ENCODE results near the gene RPRD1B. TPM values are rescaled to one million over a fixed set of nuclear protein-coding genes. Genes with fewer than 3 reads are reported as not detected.

Gene RPRD1B
- total and polyA plus RNA-seq, 2 of the 8 experiments (the other 6 are each of a cell fraction or from before 2014, with no cell fraction given) = 10.3 to 20.9 TPM

DNA sequence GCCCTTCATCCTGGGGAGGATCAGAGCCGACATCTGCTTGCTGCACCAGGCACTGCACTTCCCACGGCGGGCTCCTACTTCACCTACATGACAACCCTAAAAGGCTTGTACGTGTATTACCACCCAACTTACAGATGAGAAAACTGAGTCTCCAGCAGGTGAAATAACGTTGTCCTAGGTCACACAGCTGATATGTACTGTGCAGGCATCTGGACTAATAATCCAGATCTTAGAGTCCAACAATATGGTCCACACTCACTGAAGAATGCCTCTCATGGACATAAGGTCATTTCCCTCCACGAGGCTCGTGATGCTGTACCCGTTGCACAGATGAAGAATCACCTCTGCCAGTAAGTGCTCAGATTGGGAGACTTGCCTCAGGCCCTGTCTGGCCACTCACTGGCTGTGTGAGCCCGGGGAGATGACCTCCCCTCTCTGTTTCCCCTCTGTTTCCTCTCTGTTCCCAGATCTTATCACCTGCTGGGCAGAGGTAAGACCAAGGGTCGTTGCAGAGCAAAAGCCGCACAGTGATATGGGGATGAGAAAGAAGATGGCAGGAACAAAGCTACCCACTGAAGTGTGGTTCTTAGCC lies 99.5 kb downstream of the RPRD1B start:
- Histone ChIP-seq H4K91ac (replicated peaks; ENCODE audit: insufficient read length, low read length) (no peak overlapping the region), H3K4me1 (replicated peaks in 1 of 4; ENCODE audit: control insufficient read depth in 3 of 4, insufficient read depth in 4 of 4, low read length in 3 of 4) (peaks cover 0 to 4% (median 0%) of the 10 kb centered on the region in 4 experiments; a peak in 1 of 7 replicates), H3K18ac (ENCODE audit: extremely low read depth, low read length) (no peak overlapping the region), H4K8ac (ENCODE audit: extremely low read depth, insufficient read depth, low read length) (no peak overlapping the region), H3K36me3 (ENCODE audit: control insufficient read depth in 2 of 4, insufficient read depth in 4 of 4, low read length in 3 of 4) (no peaks in the 10 kb centered on the region), H3K23ac (ENCODE audit: insufficient read length) (no peak overlapping the region), H3K79me1 (ENCODE audit: low read depth, low read length) (no peaks in the 10 kb centered on the region), H3K27me3 (replicated peaks in 1 of 4; ENCODE audit: control insufficient read depth in 3 of 4, extremely low read depth in 1 of 4, insufficient read depth in 3 of 4, low read length in 3 of 4) (no peaks in the 10 kb centered on the region), H3K56ac (replicated peaks; ENCODE audit: insufficient read length, low read depth, low read length) (no peak overlapping the region), H3K79me2 (ENCODE audit: control insufficient read depth in 1 of 2, insufficient read depth in 2 of 2, low read length in 2 of 2) (no peaks in the 10 kb centered on the region), H4K20me1 (replicated peaks in 1 of 2; ENCODE audit: control insufficient read depth in 1 of 2, insufficient read depth in 2 of 2, low read length in 2 of 2) (no peaks in the 10 kb centered on the region), H3K9me3 (ENCODE audit: insufficient read depth in 2 of 2, low read depth in 1 of 2, low read length in 1 of 2) (no peaks in the 10 kb centered on the region), H2AK5ac (ENCODE audit: low read depth, low read length) (no peak overlapping the region), H3K27ac (ENCODE audit: low read depth, low read length) (no peak overlapping the region), H3K4me3 (ENCODE audit: extremely low read depth in 1 of 4, insufficient read depth in 2 of 4, low read depth in 3 of 4, low read length in 4 of 4) (no peak overlapping the region), H2AFZ (ENCODE audit: low read length) (no peak overlapping the region), H2BK15ac (ENCODE audit: low read length) (no peak overlapping the region), H2BK5ac (ENCODE audit: low read depth, low read length) (no peak overlapping the region), H2BK120ac (replicated peaks; ENCODE audit: low read depth, low read length) (no peak overlapping the region), H3K4me2 (ENCODE audit: insufficient read depth in 1 of 2, low read depth in 2 of 2, low read length in 2 of 2) (no peak overlapping the region), H2BK20ac (ENCODE audit: low read length) (no peak overlapping the region), H3K23me2 (ENCODE audit: low read depth, low read length) (peaks cover 1% of the 10 kb centered on the region; the same call in 1 of the 2 replicates), H3K4ac (replicated peaks; ENCODE audit: insufficient read length, low read depth, low read length) (no peak overlapping the region), H3K14ac (ENCODE audit: insufficient read length) (no peak overlapping the region), H4K5ac (ENCODE audit: insufficient read length, low read depth, low read length) (no peak overlapping the region), H2BK12ac (ENCODE audit: low read depth, low read length) (no peak overlapping the region), H3K9ac (replicated peaks in 1 of 4; ENCODE audit: extremely low read depth in 1 of 4, low read depth in 3 of 4, low read length in 3 of 4) (no peak overlapping the region)
- FAIRE-seq = no peak
- no peak for DNase-seq (ENCODE audit: low read depth in 1 of 2, low spot score in 2 of 2)
- ChIA-PET CTCF (ENCODE audit: partially characterized antibody) (interaction anchor here (0.8 to 3.5 kb wide), 5 partner anchors 19 to 89 kb away, joined by 3 to 14 read pairs (median 4); no protein-coding TSS in a partner anchor), POLR2A (ENCODE audit: partially characterized antibody) (no interaction called here)
- WGBS, 2 experiments (ENCODE audit: extremely low coverage in 1 of 2, insufficient coverage in 1 of 2, insufficient read length in 1 of 2, insufficient replicate concordance in 2 of 2, low coverage in 1 of 2, low lambda C conversion rate in 2 of 2, missing lambda C conversion rate in 1 of 2) = 91% methylated on average over 11 of the region's 11 CpGs; no CpG with 5 or more reads in 1 of the 2 experiments
- TF ChIP-seq SAP30 (IDR thresholded peaks at IDR 0.05; ENCODE audit: insufficient read depth, insufficient replicate concordance, low read length) (no peak), HDAC2 (IDR thresholded peaks at IDR 0.05; ENCODE audit: borderline replicate concordance in 1 of 2, low read depth in 2 of 2, low read length in 2 of 2) (no peak), CTBP2 (IDR thresholded peaks at IDR 0.05; ENCODE audit: borderline replicate concordance, insufficient read depth, insufficient read length, low read length) (no peak), CBX5 (IDR thresholded peaks at IDR 0.05; ENCODE audit: low read depth, low read length) (no peak), BCL11A (IDR thresholded peaks at IDR 0.05; ENCODE audit: low read depth in 2 of 2, low read length in 2 of 2) (no peak), POLR2A (IDR thresholded peaks at IDR 0.05; ENCODE audit: control extremely low read depth in 1 of 2, low read depth in 2 of 2, low read length in 2 of 2) (no peak), NRF1 (IDR thresholded peaks at IDR 0.05; ENCODE audit: low read depth, low read length) (no peak), PHF8 (conservative IDR thresholded peaks at IDR 0.05; ENCODE audit: low read depth, low read length) (no peak), CREB1 (IDR thresholded peaks at IDR 0.05) (no peak), TCF12 (IDR thresholded peaks at IDR 0.05; ENCODE audit: low read depth, low read length) (no peak), BACH1 (IDR thresholded peaks at IDR 0.05; ENCODE audit: low read length) (no peak), SP4 (IDR thresholded peaks at IDR 0.05; ENCODE audit: low read length) (no peak), SRF (IDR thresholded peaks at IDR 0.05; ENCODE audit: low read depth, low read length) (no peak), GTF2F1 (IDR thresholded peaks at IDR 0.05; ENCODE audit: borderline replicate concordance, low read depth, low read length) (no peak)
